Activated CD4-positive, alpha-beta T cell treated with anti-CD3 and anti-CD28 coated beads, Interleukin-2, amount 10 ng/mL, durations not matched to agents 7 days and 5 days (primary cell): Measurements from ENCODE around the gene DSCAML1. TPM values are rescaled to one million over a fixed set of nuclear protein-coding genes. Genes with fewer than 3 reads are reported as not detected.

Experiments used
- CTCF ChIA-PET: fragments of 350-600 bp; sonication (Branson Sonifier 250); formaldehyde crosslinking; loops from one replicate; lab custom pipeline; 2021; ENCODE audit warnings: antibody characterized with exemption; lab: Charles Lee
- POLR2A ChIA-PET: fragments of 350-600 bp; sonication (Branson Sonifier 250); formaldehyde crosslinking; loops from one replicate; lab custom pipeline; 2021; ENCODE audit warnings: antibody characterized with exemption; lab: Charles Lee
- DNase-seq: peaks from one replicate; pipeline ENCODE4 v3.0.0-alpha.2; 2020
- H3K27ac Mint-ChIP-seq: one replicate; pipeline ENCODE4 v1.8.0; 2021; ENCODE audit warnings: mild to moderate bottlenecking, moderate library complexity, mixed read lengths
- H3K27me3 Mint-ChIP-seq: one replicate; pipeline ENCODE4 v1.8.0; 2021; ENCODE audit warnings: mixed read lengths
- H3K36me3 Mint-ChIP-seq: one replicate; pipeline ENCODE4 v1.8.0; 2021; ENCODE audit warnings: low read depth, mixed read lengths
- H3K4me1 Mint-ChIP-seq: one replicate; pipeline ENCODE4 v1.8.0; 2021; ENCODE audit warnings: mixed read lengths
- H3K4me3 Mint-ChIP-seq: one replicate; pipeline ENCODE4 v1.8.0; 2021; ENCODE audit warnings: mild to moderate bottlenecking, moderate library complexity, mixed read lengths
- H3K9me3 Mint-ChIP-seq: one replicate; pipeline ENCODE4 v1.8.0; 2021; ENCODE audit warnings: mixed read lengths
- total RNA-seq, 2 experiments: library from RNA; stranded (reverse); gene quantifications; one replicate each; pipeline ENCODE4 v1.2.3, GENCODE V29; 2021

The DSCAML1 gene
- total RNA-seq, 2 experiments from 2014 or later = 0.02 to 0.25 TPM

- POLR2A ChIA-PET = no interaction called here
- no peak for DNase-seq
- Mint-ChIP-seq H3K9me3 (no peaks in the 10 kb centered on the region), H3K36me3 (no peaks in the 10 kb centered on the region), H3K27ac (no peak overlapping the region), H3K4me3 (no peak overlapping the region), H3K27me3 (no peaks in the 10 kb centered on the region), H3K4me1 (no peaks in the 10 kb centered on the region)
- CTCF ChIA-PET = interaction anchor here (0.7 kb wide), 1 partner anchor 593 kb away, joined by 3 read pairs; no protein-coding TSS in a partner anchor
Observed at GRCh38 chr11:117478926-117479325, 318.1 kb downstream of the DSCAML1 start.

DNA sequence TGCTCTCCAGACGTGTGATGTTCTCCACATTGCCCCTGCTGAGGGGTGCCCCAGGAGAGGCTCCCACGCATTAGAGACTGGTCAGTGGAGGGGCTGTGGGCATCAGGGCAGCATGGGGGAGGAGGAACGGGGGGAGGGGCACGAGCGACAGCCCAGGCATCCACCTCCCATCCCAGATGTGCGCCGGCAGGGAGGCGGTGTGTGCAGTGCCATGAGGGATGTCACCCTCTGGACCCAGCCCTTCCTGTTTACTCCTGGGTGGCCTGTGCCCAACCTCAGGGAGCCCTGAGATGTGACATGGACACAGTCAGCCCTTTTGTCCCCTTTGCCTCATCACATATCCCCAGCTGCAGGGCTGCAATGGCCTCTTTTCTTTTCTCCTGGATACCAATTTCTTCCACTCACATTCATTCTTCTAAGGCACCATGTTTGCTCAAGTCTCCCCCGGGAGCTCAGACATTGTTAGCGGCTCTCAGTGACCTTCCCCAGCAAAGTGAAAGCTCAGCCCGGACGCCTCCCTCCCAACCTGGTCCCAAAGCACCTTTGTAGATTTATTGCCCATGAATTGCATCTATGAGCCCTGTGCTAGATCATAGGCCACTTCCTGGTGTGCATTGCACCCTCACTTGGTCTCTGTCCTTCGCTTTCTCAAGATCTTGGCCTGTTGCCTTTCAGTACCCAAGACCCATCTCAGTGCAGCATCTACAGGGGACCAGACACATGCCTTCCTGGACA, 318.7 kb downstream of the DSCAML1 start:
- H3K9me3 Mint-ChIP-seq = no peaks in the 10 kb centered on the region
- H3K27ac Mint-ChIP-seq = no peak overlapping the region
- H3K36me3 Mint-ChIP-seq = no peaks in the 10 kb centered on the region
- DNase-seq = no peak
- ChIA-PET POLR2A (no interaction called here), CTCF (no interaction called here)
- H3K27me3 Mint-ChIP-seq = no peaks in the 10 kb centered on the region
- H3K4me3 Mint-ChIP-seq = no peak overlapping the region
- H3K4me1 Mint-ChIP-seq = no peaks in the 10 kb centered on the region

GRCh38 chr11:117477721-117478120, 319.3 kb downstream of the DSCAML1 start:
- Mint-ChIP-seq H3K4me3 (no peak overlapping the region), H3K36me3 (no peaks in the 10 kb centered on the region), H3K9me3 (no peaks in the 10 kb centered on the region), H3K27me3 (no peaks in the 10 kb centered on the region), H3K27ac (no peak overlapping the region), H3K4me1 (no peaks in the 10 kb centered on the region)
- POLR2A ChIA-PET = no interaction called here
- DNase-seq = no peak
- CTCF ChIA-PET = interaction anchor here (0.6 kb wide), 1 partner anchor 1181 kb away, joined by 3 read pairs; no protein-coding TSS in a partner anchor

DNA sequence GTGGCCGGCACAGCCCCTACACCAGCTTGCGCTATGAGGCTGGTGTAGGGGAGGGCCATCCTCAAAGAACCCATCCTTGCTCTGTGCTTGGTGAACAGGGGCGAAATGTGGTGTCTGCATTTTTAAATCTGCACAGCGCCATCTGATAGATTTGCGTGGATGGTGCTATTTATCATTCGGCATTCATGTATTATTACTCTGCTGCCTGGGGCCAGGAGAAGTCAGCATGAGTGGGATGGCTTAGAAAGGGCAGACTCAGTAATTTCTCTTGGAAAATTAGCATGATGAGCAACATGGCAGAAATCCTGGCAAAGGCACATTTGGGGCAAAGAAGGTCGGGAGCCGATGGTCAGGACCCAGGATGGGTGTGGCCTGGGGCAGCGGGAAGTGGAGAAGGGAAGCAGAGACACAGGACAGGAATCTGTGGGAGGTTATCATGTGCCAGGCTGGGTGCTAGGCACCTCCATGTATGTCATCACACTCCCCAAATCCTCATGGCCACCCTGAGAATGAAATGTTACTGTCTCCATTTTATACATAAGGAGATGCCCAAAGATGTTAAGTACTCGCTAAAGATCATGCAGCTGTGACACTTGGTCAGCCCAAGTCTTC, 320.4 kb downstream of the DSCAML1 start:
- ChIA-PET CTCF (no interaction called here), POLR2A (no interaction called here)
- no peak for DNase-seq
- Mint-ChIP-seq H3K4me3 (no peak overlapping the region), H3K27me3 (no peaks in the 10 kb centered on the region), H3K4me1 (no peaks in the 10 kb centered on the region), H3K9me3 (no peaks in the 10 kb centered on the region), H3K27ac (no peak overlapping the region), H3K36me3 (no peaks in the 10 kb centered on the region)

DNA sequence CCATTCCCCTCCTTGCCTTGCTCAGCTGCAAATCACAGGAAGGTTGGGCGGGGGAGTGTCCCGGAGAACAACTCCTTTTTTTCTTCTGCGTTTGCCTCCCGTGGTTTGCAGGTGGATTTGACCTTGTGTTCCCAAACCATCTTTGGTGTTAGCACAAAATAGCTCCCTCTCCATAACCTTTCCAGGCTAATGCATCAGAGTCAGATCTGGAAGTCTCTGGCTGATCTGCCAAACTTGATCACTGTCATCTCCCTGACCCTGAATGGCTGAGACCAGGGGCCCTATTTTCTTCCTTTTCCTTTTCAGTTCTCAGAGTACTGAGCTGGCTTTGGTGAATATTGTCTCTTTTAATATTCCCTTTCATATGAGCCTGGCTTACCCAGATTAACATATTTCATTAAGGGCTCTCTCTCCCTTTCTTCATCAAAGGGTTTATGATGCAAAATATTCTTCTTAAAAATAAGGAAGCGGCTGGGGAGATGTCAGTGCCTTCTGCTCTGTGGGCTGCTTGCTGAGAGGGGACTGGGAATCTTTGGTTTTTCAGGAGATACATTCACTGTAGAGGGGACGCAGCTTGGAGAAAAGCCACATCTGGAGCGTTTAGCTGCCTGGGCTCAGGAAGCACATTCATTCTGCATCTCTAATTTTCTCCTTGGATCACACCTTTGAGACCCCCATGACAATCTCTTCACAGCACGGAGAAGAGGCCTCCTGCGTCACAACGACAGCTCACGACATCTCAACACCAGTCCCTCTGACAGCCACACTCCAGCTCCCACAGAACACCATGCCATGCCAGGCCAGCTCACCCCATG, 321.1 kb downstream of the DSCAML1 start:
- CTCF ChIA-PET = no interaction called here
- Mint-ChIP-seq H3K36me3 (no peaks in the 10 kb centered on the region), H3K27ac (no peak overlapping the region), H3K4me3 (no peak overlapping the region), H3K27me3 (no peaks in the 10 kb centered on the region), H3K4me1 (no peaks in the 10 kb centered on the region), H3K9me3 (no peaks in the 10 kb centered on the region)
- POLR2A ChIA-PET = no interaction called here
- DNase-seq = no peak

DNA sequence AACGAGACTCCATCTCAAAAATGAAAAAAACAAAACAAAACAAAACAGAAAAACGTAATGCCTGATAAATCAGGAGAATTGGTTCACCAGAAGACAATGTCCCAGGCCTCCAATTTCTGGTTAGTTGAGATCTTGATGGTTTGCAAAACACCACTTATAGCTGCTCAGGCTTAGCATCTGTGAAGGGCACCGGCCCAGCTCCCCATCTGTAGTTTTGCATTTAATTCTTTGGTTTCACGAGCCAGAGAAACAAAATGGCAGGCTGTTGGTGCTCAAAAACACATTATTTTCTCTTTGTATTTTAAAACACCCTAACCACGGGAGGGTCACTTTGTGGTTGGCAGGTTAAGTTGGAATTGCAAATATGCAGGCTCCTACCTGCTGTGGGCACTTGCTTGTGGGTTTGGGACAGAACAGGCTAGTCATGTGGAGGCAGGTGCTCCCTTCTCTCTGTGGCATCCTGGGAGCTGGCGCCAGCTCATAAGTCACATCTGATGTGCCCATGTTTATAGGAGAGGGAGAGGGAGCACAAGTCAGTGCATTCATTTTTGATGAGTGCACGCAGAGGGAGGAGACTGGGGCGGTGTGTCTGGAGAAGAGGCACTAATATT, 323.4 kb downstream of the DSCAML1 start:
- POLR2A ChIA-PET = no interaction called here
- no peaks in the 10 kb centered on the region for H3K4me1 Mint-ChIP-seq
- H3K36me3 Mint-ChIP-seq = no peaks in the 10 kb centered on the region
- H3K9me3 Mint-ChIP-seq = no peaks in the 10 kb centered on the region
- CTCF ChIA-PET = no interaction called here
- H3K27me3 Mint-ChIP-seq = no peaks in the 10 kb centered on the region
- H3K4me3 Mint-ChIP-seq = no peak overlapping the region
- DNase-seq = no peak
- no peak overlapping the region for H3K27ac Mint-ChIP-seq

DNA sequence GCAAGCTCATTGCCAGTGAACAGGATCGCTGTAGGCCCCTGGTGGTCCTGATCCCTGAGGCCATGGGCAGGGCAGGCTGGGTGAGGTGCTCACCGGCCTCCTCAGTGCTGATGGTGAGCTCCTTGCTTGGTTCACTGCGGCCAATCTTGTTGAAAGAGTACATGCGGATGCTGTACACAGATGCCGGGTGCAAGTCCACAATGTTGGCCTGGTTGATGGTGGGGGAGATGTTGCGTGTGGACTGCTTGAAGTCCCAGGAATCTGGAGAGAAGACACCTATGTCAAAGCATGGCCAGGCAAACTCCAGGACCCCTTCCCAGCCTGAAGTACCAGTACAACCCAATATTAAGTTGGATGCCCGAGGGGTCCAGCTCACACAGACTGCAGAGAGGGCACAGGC, 325.2 kb downstream of the DSCAML1 start:
- DNase-seq = no peak
- Mint-ChIP-seq H3K36me3 (no peaks in the 10 kb centered on the region), H3K4me1 (no peaks in the 10 kb centered on the region), H3K9me3 (no peaks in the 10 kb centered on the region), H3K27me3 (no peaks in the 10 kb centered on the region), H3K4me3 (no peak overlapping the region), H3K27ac (no peak overlapping the region)
- ChIA-PET POLR2A (no interaction called here), CTCF (no interaction called here)

DNA sequence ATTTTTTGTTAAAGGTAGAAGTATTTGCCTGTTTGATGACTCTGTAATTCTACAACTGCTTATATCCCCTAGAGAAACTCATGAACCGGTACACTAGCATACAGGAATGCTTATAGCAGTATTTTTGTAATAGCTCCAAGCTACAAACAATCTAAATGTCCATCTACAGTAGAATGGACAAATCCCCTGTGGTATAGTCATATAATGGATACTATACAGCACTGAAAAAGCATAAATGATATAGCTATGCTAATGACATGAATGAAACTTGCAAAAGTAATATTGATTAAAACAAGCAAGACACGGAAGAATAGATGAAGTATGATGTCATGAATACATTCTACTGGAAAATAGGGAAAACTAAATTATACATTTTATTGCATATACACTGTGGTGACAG, 326.4 kb downstream of the DSCAML1 start:
- no peaks in the 10 kb centered on the region for H3K27me3 Mint-ChIP-seq
- no peaks in the 10 kb centered on the region for H3K36me3 Mint-ChIP-seq
- CTCF ChIA-PET = no interaction called here
- no peak overlapping the region for H3K4me3 Mint-ChIP-seq
- no peak for DNase-seq
- no peaks in the 10 kb centered on the region for H3K4me1 Mint-ChIP-seq
- H3K9me3 Mint-ChIP-seq = no peaks in the 10 kb centered on the region
- no peak overlapping the region for H3K27ac Mint-ChIP-seq
- POLR2A ChIA-PET = no interaction called here

- no peak overlapping the region for H3K27ac Mint-ChIP-seq
- ChIA-PET POLR2A (interaction anchor here (0.6 kb wide), 1 partner anchor 12 kb away, joined by 3 read pairs; no protein-coding TSS in a partner anchor), CTCF (no interaction called here)
- DNase-seq = no peak
- no peaks in the 10 kb centered on the region for H3K4me1 Mint-ChIP-seq
- H3K4me3 Mint-ChIP-seq = no peak overlapping the region
- H3K36me3 Mint-ChIP-seq = no peaks in the 10 kb centered on the region
- H3K27me3 Mint-ChIP-seq = no peaks in the 10 kb centered on the region
- H3K9me3 Mint-ChIP-seq = no peaks in the 10 kb centered on the region
Observed at GRCh38 chr11:117468888-117469287, 328.1 kb downstream of the DSCAML1 start.

DNA sequence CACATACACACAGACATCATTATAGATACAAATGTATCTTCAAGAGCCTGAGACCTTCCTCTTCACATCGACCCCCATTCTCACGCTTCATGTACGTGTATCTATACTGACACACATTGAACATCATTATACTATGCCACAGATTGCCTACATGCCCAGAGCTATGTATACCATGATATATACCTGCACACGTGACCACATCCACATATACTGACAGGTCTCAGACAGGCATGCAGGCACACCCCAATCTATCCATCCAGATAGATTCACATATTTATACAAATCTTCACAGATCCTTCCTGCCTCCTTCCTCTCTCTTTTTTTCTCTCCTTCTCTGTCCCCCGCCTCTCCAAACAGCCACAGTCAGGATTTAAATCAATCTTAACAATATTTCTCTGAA, 329.2 kb downstream of the DSCAML1 start:
- Mint-ChIP-seq H3K9me3 (no peaks in the 10 kb centered on the region), H3K27me3 (no peaks in the 10 kb centered on the region), H3K36me3 (no peaks in the 10 kb centered on the region), H3K27ac (no peak overlapping the region), H3K4me1 (no peaks in the 10 kb centered on the region), H3K4me3 (no peak overlapping the region)
- no peak for DNase-seq
- CTCF ChIA-PET = no interaction called here
- POLR2A ChIA-PET = no interaction called here

DNA sequence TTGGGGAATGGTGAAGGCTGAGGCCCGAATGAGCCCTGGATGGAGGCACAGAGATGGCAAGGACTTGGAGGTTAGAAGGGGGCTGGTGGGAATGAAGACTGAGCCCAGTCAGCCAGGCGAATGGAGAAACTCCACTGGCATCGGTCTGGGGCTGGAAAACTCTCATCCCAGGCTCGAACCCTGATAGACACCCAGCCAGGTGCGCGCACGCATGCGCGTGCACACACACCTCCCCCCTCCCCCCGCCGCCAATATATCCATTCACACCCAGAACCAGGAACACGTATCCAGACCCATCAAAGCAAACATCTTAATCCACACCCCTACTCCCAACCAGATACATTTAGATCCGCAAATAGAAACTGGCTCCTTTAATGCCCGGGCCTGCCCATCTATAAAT, 330.1 kb downstream of the DSCAML1 start:
- no peaks in the 10 kb centered on the region for H3K27me3 Mint-ChIP-seq
- no peaks in the 10 kb centered on the region for H3K36me3 Mint-ChIP-seq
- no peak overlapping the region for H3K4me3 Mint-ChIP-seq
- H3K9me3 Mint-ChIP-seq = no peaks in the 10 kb centered on the region
- CTCF ChIA-PET = no interaction called here
- H3K27ac Mint-ChIP-seq = no peak overlapping the region
- DNase-seq = no peak
- POLR2A ChIA-PET = no interaction called here
- no peaks in the 10 kb centered on the region for H3K4me1 Mint-ChIP-seq

- H3K4me3 Mint-ChIP-seq = no peak overlapping the region
- H3K27ac Mint-ChIP-seq = no peak overlapping the region
- H3K36me3 Mint-ChIP-seq = no peaks in the 10 kb centered on the region
- H3K27me3 Mint-ChIP-seq = no peaks in the 10 kb centered on the region
- H3K9me3 Mint-ChIP-seq = no peaks in the 10 kb centered on the region
- CTCF ChIA-PET = no interaction called here
- DNase-seq = no peak
- POLR2A ChIA-PET = no interaction called here
- no peaks in the 10 kb centered on the region for H3K4me1 Mint-ChIP-seq
Observed at GRCh38 chr11:117465236-117465997, 331.6 kb downstream of the DSCAML1 start.
